K562 (cell line): ENCODE data around the gene CHD3. TPM values are rescaled to one million over a fixed set of nuclear protein-coding genes. Genes with fewer than 3 reads are reported as not detected.

Source experiments
- ADNP ChIP-seq: fragments of 200-800 bp; sonication (Bioruptor generic); IDR thresholded peaks from 2 replicates; pipeline ENCODE4 v1.6.1; 2016; ENCODE audit warnings: missing genetic modification characterization, missing compliant biosample characterization
- ATF1 ChIP-seq, 2 experiments: fragments of 450-650 bp in 1 of 2; IDR thresholded peaks; 2 replicates each; pipeline ENCODE4 v1.6.1; 2016; ENCODE audit warnings: missing compliant biosample characterization in 1 of 2, missing genetic modification characterization in 1 of 2
- DPF2 ChIP-seq: fragments of 450-650 bp; IDR thresholded peaks from 2 replicates; pipeline ENCODE4 v1.6.1; 2016
- GABPB1 ChIP-seq: sonication (generic); formaldehyde crosslinking; IDR thresholded peaks from 2 replicates; pipeline ENCODE4 v1.8.0; 2022; ENCODE audit warnings: mild to moderate bottlenecking, missing genetic modification reagents
- GTF2A2 ChIP-seq: IDR thresholded peaks from 2 replicates; pipeline ENCODE4 v1.6.1; 2016; ENCODE audit warnings: mild to moderate bottlenecking, missing genetic modification characterization, missing compliant biosample characterization
- KAT7 ChIP-seq: sonication (generic); formaldehyde crosslinking; IDR thresholded peaks from 2 replicates; pipeline ENCODE4 v1.8.0; 2022; ENCODE audit warnings: missing genetic modification reagents, mild to moderate bottlenecking, borderline replicate concordance
- MED1 ChIP-seq: sonication (generic); formaldehyde crosslinking; IDR thresholded peaks from 2 replicates; pipeline ENCODE4 v1.8.1; 2023; ENCODE audit warnings: missing genetic modification reagents, borderline replicate concordance
- NFE2 ChIP-seq: IDR thresholded peaks from 2 replicates; pipeline ENCODE4 v1.6.1; 2014; ENCODE audit warnings: antibody characterized with exemption, low read depth
- TAF9B ChIP-seq: fragments of 450-650 bp; IDR thresholded peaks from 2 replicates; pipeline ENCODE4 v1.6.1; 2018; ENCODE audit warnings: mild to moderate bottlenecking; ENCODE audit not compliant: partially characterized antibody
- TGIF2 ChIP-seq: sonication (generic); formaldehyde crosslinking; IDR thresholded peaks from 2 replicates; pipeline ENCODE4 v1.8.1; 2022; ENCODE audit warnings: mild to moderate bottlenecking, missing genetic modification reagents, moderate library complexity
- ZNF274 ChIP-seq: IDR thresholded peaks from 2 replicates; pipeline ENCODE4 v1.6.1; 2011; ENCODE audit warnings: low read depth, mild to moderate bottlenecking, low read length, moderate library complexity, borderline replicate concordance
- ZNF311 ChIP-seq: fragments of 250-450 bp; sonication (Bioruptor Pico); IDR thresholded peaks from 2 replicates; pipeline ENCODE4 v1.4.0; 2020; ENCODE audit warnings: mild to moderate bottlenecking, moderate library complexity
- ZNF318 ChIP-seq, 2 experiments: fragments of 450-650 bp; IDR thresholded peaks; 2 replicates each; pipeline ENCODE4 v1.6.1; 2016; ENCODE audit warnings: mild to moderate bottlenecking in 2 of 2, borderline replicate concordance in 1 of 2, low read depth in 1 of 2, moderate library complexity in 1 of 2
- ZNF584 ChIP-seq: fragments of 200-800 bp; sonication (Bioruptor generic); IDR thresholded peaks from 2 replicates; pipeline ENCODE4 v1.6.1; 2016; ENCODE audit warnings: low read depth, mild to moderate bottlenecking, missing genetic modification characterization, missing compliant biosample characterization
- ZNF696 ChIP-seq: fragments of 250-450 bp; sonication (Bioruptor Pico); conservative IDR thresholded peaks from 2 replicates; pipeline ENCODE4 v1.4.0; 2020; ENCODE audit warnings: mild to moderate bottlenecking, moderate library complexity
- polyA plus RNA-seq, 8 experiments: library from polyadenylated mRNA; depleted of rRNA in 4 of 8; stranded (reverse) in 5 of 8; unstranded in 3 of 8; fragments of >200 nt; fragmentation: Nextera tagmentation in 2 of 8; fragmentation: Illumina TruSeq in 1 of 8; extraction: Ambion mirVana in 2 of 8; extraction: Trizol in 1 of 8; gene quantifications; 2 replicates each; pipeline versions ENCODE4 v1.2.1 to v1.2.3, GENCODE V29; 2011 to 2014; ENCODE audit warnings: inconsistent platforms in 1 of 8, missing spikeins in 1 of 8
- total RNA-seq, 7 experiments: library from RNA; depleted of rRNA in 6 of 7; stranded (reverse); fragments of >200 nt in 6 of 7; fragmentation: Illumina TruSeq in 2 of 7; extraction: Trizol in 2 of 7; gene quantifications; 2 replicates each; pipeline versions ENCODE4 v1.2.1 to v1.2.3, GENCODE V29; 2011 to 2021; ENCODE audit warnings: low replicate concordance in 1 of 7
- TF ChIP-seq, protein P1 (sequence below), 3 experiments: IDR thresholded peaks in 2 of 3; conservative IDR thresholded peaks in 1 of 3; 2 replicates each; pipeline ENCODE4 v1.5.1; 2011 to 2012; ENCODE audit warnings: low read length in 3 of 3, mild to moderate bottlenecking in 3 of 3, control low read depth in 2 of 3, improper control_type of control experiment in 1 of 3, inconsistent platforms in 1 of 3, low read depth in 1 of 3, mixed read lengths in 1 of 3, moderate library complexity in 1 of 3; ENCODE audit not compliant: insufficient read depth in 2 of 3
- TF ChIP-seq, protein P2 (sequence below), 2 experiments: fragments of 450-650 bp in 1 of 2; sonication (generic) in 1 of 2; formaldehyde crosslinking in 1 of 2; IDR thresholded peaks in 1 of 2; conservative IDR thresholded peaks in 1 of 2; 2 replicates each; pipeline versions ENCODE4 v1.6.1 to v1.8.1; 2016 to 2023; ENCODE audit warnings: mild to moderate bottlenecking in 2 of 2, moderate library complexity in 2 of 2, inconsistent platforms in 1 of 2, missing genetic modification reagents in 1 of 2

Gene CHD3
- total and polyA plus RNA-seq, 9 of the 15 experiments (the other 6 are each of a cell fraction or from before 2014, with no cell fraction given) = 0.39 to 38.2 (median 21.2) TPM

DNA sequence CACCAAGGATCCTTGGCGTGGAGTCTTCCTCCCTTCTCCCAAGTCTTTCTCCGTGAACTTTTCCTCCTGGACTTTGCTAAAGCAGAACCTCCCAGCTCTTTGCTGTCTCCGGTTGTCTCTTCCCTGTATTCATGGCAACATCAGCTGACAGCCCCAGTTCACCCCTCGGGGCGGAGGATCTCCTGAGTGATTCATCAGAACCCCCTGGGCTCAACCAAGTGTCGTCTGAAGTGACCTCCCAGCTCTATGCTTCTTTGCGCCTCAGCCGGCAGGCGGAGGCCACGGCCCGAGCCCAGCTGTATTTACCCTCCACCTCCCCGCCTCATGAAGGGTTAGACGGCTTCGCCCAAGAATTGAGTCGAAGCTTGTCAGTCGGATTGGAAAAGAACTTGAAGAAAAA lies 44.4 kb downstream of the CHD3 start (continued):
- TF ChIP-seq ZNF318 (IDR thresholded peaks at IDR 0.05; ENCODE audit: borderline replicate concordance in 1 of 2, low read depth in 1 of 2) (0 out of 4 replicates have a peak, but pooled peaks of 1 of the 2 experiments have one; percentile 17), NFE2 (peak; percentile 29), MED1 (CRISPR knock-in tag) (no peak), GABPB1 (CRISPR knock-in tag) (no peak), KAT7 (no peak), ZNF311 (CRISPR knock-in tag) (no peak), ATF1 (CRISPR knock-in tag; IDR thresholded peaks at IDR 0.05) (no peak), ATF1 (tag; IDR thresholded peaks at IDR 0.05) (no peak), GTF2A2 (no peak), TAF9B (peak; percentile 52), ADNP (tag) (no peak), DPF2 (peak; percentile 37; the same call in 1 of the 2 replicates), ZNF696 (CRISPR knock-in tag) (no peak), ZNF584 (CRISPR knock-in tag) (no peak), TGIF2 (CRISPR knock-in tag) (no peak), ZNF274 (no peak)
- TF ChIP-seq, protein P1, sequence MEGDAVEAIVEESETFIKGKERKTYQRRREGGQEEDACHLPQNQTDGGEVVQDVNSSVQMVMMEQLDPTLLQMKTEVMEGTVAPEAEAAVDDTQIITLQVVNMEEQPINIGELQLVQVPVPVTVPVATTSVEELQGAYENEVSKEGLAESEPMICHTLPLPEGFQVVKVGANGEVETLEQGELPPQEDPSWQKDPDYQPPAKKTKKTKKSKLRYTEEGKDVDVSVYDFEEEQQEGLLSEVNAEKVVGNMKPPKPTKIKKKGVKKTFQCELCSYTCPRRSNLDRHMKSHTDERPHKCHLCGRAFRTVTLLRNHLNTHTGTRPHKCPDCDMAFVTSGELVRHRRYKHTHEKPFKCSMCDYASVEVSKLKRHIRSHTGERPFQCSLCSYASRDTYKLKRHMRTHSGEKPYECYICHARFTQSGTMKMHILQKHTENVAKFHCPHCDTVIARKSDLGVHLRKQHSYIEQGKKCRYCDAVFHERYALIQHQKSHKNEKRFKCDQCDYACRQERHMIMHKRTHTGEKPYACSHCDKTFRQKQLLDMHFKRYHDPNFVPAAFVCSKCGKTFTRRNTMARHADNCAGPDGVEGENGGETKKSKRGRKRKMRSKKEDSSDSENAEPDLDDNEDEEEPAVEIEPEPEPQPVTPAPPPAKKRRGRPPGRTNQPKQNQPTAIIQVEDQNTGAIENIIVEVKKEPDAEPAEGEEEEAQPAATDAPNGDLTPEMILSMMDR (IDR thresholded peaks at IDR 0.05 in 2 of 3, conservative IDR thresholded peaks at IDR 0.05 in 1 of 3; ENCODE audit: insufficient read depth in 2 of 3, low read depth in 1 of 3, low read length in 3 of 3) = peak; percentile 32 to 49 (median 43); a peak in 5 of 6 replicates
- TF ChIP-seq, protein P2, sequence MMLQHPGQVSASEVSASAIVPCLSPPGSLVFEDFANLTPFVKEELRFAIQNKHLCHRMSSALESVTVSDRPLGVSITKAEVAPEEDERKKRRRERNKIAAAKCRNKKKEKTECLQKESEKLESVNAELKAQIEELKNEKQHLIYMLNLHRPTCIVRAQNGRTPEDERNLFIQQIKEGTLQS (IDR thresholded peaks at IDR 0.05) = peak; percentile 37; the same call in 1 of the 2 replicates
- TF ChIP-seq, protein P2 (CRISPR knock-in tag; conservative IDR thresholded peaks at IDR 0.05) = no peak
